IPS-18a (cell line): ENCODE results near the gene EBI3.
"Not testable (repeated sequence)": the region's sequence is repeated elsewhere in the genome, so short reads cannot be mapped to it uniquely, and the experiment has no call there.

Source experiments
- H3K27ac ChIP-seq: one replicate; pipeline ENCODE4 v1.5.1; 2013; ENCODE audit warnings: low read length
- H3K27me3 ChIP-seq: one replicate; pipeline ENCODE4 v1.6.1; 2013; ENCODE audit warnings: mild to moderate bottlenecking, low read length; ENCODE audit not compliant: control insufficient read depth, insufficient read depth
- H3K36me3 ChIP-seq: one replicate; pipeline ENCODE4 v1.6.1; 2013; ENCODE audit warnings: low read depth, low read length; ENCODE audit not compliant: control insufficient read depth
- H3K4me1 ChIP-seq: one replicate; pipeline ENCODE4 v1.6.1; 2013; ENCODE audit warnings: low read depth, low read length; ENCODE audit not compliant: control insufficient read depth
- H3K4me3 ChIP-seq: one replicate; pipeline ENCODE4 v1.5.1; 2013; ENCODE audit warnings: low read length
- H3K9ac ChIP-seq: one replicate; pipeline ENCODE4 v1.6.1; 2013; ENCODE audit warnings: mild to moderate bottlenecking, low read length, moderate library complexity
- H3K9me3 ChIP-seq: one replicate; pipeline ENCODE4 v1.6.1; 2013; ENCODE audit warnings: low read depth, low read length; ENCODE audit not compliant: control insufficient read depth

EBI3 gene

DNA sequence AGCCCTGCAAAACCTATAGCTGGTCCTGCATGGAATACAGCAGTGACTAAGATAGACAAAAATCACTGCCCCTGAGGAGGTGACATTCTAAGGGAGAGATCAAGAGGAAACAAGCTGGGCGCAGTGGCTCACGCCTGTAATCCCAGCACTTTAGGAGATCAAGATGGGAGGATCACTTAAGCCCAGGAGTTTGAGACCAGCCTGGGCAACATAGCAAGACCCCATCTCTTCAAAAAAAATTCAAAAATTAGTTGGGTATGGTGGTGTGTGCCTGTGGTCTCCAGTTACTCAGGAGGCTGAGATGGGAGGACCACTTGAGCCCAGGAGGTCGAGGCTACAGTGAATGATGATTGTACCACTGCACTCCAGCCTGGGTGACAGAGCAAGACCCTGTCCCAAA, 36.8 kb upstream of the EBI3 start:
- not testable (repeated sequence) for H3K4me1 ChIP-seq, H3K9ac ChIP-seq, H3K36me3 ChIP-seq, H3K27ac ChIP-seq, H3K9me3 ChIP-seq, H3K4me3 ChIP-seq, H3K27me3 ChIP-seq

DNA sequence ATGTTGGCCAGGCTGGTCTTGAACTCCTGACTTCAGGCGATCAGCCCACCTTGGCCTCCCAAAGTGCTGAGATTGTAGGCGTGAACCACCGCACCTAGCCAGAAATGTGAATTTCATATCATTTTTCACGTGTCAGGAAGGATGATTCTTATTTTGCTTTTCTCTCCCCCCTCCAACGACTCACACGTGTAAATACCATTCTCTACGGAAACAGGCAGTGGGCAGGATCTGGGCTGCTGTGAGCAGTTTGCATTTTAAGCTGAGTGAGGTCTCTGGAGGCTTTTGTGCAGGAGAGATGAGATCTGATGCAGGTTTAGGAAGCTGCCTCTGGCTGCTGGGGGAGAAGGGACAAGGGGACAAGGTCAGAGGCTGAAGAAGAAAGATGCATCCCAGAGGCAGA, 35.0 kb upstream of the EBI3 start:
- no peak overlapping the region for H3K27ac ChIP-seq
- no peaks in the 10 kb centered on the region for H3K9me3 ChIP-seq
- no peak overlapping the region for H3K9ac ChIP-seq
- H3K4me3 ChIP-seq = no peak overlapping the region
- no peaks in the 10 kb centered on the region for H3K36me3 ChIP-seq
- no peaks in the 10 kb centered on the region for H3K4me1 ChIP-seq
- H3K27me3 ChIP-seq = peaks cover 20% of the 10 kb centered on the region

DNA sequence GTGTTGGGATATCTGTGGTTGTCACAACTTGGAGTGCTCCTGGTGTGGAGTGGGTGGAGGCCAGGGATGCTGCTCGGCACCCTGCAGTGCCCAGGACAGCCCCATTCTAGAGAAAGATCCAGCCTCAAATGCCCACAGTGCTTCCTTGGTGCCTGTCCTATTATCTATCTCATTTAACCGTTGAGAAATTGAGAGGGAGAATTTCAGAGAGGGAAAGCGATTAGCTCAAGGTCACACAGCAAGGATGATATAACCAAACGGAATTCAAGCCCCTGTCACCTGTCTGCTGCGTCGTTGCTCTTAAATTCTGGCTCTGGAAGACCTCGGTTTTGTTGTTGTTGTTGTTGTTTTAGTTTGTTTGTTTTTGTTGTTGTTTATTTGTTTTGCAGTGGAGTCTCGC, 33.3 kb upstream of the EBI3 start:
- Histone ChIP-seq H3K27me3 (peaks cover 36% of the 10 kb centered on the region), H3K9ac (no peak overlapping the region), H3K4me1 (no peaks in the 10 kb centered on the region), H3K36me3 (no peaks in the 10 kb centered on the region), H3K27ac (no peak overlapping the region), H3K4me3 (no peak overlapping the region), H3K9me3 (no peaks in the 10 kb centered on the region)

DNA sequence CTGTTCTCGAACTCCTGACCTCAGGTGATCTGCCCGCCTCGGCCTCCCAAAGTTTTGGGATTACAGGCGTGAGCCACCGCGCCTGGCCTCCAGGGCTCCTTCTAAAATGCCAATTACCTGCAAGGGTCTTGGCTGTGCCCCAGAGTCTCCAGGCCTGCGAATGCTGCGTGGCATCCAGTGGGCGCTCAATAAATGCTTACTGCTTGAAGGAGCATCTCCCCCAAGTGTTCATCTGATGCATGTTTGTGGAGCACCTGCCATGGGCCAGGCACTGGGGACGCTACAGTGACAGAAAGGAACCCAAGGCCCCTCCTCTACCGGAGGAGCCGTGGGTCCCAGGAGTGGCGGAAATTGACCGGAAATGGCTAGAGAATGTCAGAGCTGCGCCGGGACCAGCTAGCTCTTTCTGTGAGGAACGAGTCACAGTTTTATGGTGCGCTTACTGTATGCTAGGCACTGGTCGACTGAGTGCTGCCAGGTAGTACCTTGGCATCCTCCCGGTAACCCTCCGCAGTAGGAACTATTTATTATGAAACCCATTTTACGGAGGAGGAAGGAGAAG, 32.7 kb upstream of the EBI3 start:
- Histone ChIP-seq H3K4me3 (no peak overlapping the region), H3K36me3 (no peaks in the 10 kb centered on the region), H3K9me3 (no peaks in the 10 kb centered on the region), H3K27me3 (peaks cover 42% of the 10 kb centered on the region), H3K27ac (no peak overlapping the region), H3K4me1 (no peaks in the 10 kb centered on the region), H3K9ac (no peak overlapping the region)

DNA sequence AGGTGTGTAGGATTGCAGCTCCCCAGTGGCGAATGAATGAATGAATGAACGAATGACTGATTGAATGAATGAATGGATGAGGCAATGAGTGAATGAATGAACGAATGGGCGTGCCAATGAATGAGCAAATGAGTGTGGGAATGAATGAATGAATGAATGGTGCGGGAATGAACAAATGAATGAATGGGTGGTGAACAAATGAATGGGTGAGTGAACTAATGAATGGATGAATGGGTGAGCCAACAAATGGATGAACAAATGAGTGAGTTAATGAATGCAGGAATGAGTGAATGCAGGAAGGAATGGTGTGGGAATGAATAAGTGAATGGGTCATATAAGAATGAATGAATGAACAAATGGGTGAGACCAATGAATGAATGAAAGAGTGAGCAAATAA, 32.1 kb upstream of the EBI3 start:
- no peak overlapping the region for H3K4me3 ChIP-seq
- peaks cover 42% of the 10 kb centered on the region for H3K27me3 ChIP-seq
- H3K36me3 ChIP-seq = no peaks in the 10 kb centered on the region
- no peak overlapping the region for H3K27ac ChIP-seq
- no peaks in the 10 kb centered on the region for H3K9me3 ChIP-seq
- H3K4me1 ChIP-seq = no peaks in the 10 kb centered on the region
- H3K9ac ChIP-seq = no peak overlapping the region

DNA sequence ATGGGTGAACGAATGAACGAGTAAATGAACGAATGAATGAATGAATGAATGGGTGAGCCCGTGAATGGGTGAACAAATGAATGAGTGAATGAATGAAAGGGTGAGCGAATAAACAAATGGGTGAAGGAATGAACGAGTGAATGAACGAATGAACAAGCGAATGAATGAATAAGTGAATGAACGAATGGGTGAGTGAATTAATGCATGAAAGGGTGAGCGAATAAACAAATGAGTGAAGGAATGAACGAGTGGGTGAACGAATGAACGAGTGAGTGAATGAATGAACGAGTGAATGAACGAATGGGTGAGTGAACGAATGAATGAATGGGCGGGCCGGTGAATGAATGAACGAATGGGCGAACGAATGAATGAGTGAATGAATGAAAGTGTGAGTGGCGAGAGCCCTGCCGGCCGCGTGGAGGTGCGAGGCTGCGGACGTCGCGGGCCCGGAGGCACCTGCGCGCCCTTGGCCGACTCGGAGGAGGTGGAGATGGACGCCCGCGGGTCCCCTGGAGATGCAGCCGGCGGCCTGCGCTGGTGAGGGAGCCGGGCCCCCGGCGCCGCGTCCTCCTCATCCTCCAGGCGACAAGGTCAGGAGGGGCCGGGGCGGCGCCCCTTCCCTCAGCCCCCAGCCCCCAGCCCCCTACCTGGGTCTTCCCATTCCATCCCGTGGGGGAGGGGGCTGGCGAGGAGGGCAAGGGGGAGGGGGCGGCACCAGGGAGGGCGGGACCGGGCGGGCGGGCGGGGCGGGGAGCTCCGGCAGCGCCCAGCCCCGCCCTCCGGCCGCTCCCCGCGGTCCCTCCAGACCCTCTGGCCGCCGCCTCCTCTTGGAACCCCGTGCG, 31.5 kb upstream of the EBI3 start:
- no peaks in the 10 kb centered on the region for H3K36me3 ChIP-seq
- peak overlapping the region; percentile 15 for H3K4me3 ChIP-seq
- no peaks in the 10 kb centered on the region for H3K4me1 ChIP-seq
- H3K27me3 ChIP-seq = peaks cover 42% of the 10 kb centered on the region
- no peak overlapping the region for H3K27ac ChIP-seq
- no peaks in the 10 kb centered on the region for H3K9me3 ChIP-seq
- H3K9ac ChIP-seq = no peak overlapping the region

DNA sequence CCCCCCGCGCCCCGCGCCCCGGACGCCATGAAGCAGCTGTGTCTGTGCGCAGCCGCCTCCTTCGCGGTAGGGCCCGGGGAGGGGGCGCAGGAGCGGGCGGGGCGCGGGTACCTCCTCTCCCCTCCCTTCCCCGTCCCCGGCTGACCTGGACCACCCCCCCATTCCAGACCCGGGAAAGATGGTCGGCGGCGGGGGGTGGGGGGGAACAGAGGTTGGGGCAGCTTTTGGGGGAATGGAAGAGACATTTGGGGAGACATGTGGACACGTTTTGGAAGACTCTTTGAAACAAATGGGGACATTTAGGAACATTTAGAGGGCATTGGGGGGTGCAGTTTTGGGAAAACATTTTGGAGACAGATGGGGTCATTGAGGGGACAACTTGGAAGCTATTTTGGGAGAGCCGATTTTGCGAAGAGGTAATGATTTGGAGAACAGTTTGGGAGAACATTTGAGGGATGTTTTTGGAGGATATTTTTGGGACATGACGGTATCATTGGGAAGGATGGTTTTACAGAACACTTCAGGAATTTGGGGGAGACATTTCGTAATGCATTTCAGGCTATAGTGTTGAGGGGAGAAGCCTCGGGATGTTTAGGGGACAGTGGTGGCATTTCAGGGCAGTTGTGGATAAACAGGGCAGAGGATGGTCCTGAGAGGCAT, 30.7 kb upstream of the EBI3 start:
- peak overlapping the region; percentile 15 for H3K4me3 ChIP-seq
- no peaks in the 10 kb centered on the region for H3K36me3 ChIP-seq
- no peaks in the 10 kb centered on the region for H3K9me3 ChIP-seq
- no peak overlapping the region for H3K27ac ChIP-seq
- no peak overlapping the region for H3K9ac ChIP-seq
- H3K4me1 ChIP-seq = no peaks in the 10 kb centered on the region
- H3K27me3 ChIP-seq = peaks cover 42% of the 10 kb centered on the region

DNA sequence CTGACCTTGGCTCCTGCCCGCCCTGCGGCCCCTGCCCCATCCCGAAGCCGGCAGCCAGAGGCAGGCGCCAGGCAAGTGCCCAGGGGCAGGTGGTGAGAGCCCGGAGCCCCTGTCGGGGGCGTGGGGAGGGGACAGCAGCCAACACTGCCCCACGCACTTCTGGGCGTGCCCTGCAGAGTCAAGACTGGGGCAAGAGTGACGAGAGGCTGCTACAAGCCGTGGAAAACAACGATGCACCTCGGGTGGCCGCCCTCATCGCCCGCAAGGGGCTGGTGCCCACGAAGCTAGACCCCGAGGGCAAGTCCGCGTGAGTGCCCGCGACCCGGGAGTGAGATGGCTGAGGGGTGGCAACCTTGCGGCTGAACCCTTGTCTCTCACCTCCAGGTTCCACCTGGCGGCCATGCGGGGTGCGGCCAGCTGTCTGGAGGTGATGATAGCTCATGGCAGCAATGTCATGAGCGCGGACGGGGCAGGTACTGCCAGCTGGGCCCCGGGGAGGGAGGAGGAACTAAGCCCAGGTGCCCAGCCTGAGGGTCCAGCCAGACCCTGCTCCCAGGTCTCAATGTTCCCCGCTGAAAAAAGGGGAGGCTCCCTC, 29.5 kb upstream of the EBI3 start:
- no peak overlapping the region for H3K9ac ChIP-seq
- H3K4me3 ChIP-seq = no peak overlapping the region
- H3K27ac ChIP-seq = no peak overlapping the region
- H3K9me3 ChIP-seq = no peaks in the 10 kb centered on the region
- H3K4me1 ChIP-seq = no peaks in the 10 kb centered on the region
- peaks cover 42% of the 10 kb centered on the region for H3K27me3 ChIP-seq
- H3K36me3 ChIP-seq = no peaks in the 10 kb centered on the region

DNA sequence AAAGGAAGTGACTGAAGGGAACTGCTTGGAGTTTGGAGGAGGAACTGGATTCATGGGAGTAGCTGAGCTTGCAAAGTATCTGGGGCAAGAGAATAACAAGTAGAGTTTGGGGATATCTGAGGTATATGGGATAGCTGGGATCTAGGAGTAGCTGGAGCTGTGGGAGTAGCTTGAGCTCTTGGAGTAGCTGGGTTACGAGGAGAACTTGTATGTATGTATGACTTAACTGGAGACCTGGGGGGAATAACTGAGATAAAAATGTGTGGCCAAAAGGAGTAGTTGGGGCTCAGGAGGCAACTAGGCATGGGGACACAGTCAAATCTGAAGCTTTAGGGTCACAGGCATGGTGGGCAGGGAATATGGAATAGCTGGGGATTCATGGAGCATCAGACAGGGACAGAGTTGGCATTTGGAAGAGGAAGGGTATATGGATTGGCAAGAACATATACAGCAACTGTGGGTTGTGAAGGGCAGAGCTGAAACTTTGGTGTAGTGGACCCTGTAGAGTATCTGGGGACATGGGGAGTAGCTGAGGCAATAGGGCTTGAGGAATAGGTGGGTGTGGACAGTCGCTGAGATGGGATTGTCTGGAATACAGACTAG, 28.3 kb upstream of the EBI3 start:
- Histone ChIP-seq H3K36me3 (no peaks in the 10 kb centered on the region), H3K27ac (no peak overlapping the region), H3K9me3 (no peaks in the 10 kb centered on the region), H3K27me3 (peaks cover 42% of the 10 kb centered on the region), H3K4me3 (no peak overlapping the region), H3K9ac (no peak overlapping the region), H3K4me1 (no peaks in the 10 kb centered on the region)

DNA sequence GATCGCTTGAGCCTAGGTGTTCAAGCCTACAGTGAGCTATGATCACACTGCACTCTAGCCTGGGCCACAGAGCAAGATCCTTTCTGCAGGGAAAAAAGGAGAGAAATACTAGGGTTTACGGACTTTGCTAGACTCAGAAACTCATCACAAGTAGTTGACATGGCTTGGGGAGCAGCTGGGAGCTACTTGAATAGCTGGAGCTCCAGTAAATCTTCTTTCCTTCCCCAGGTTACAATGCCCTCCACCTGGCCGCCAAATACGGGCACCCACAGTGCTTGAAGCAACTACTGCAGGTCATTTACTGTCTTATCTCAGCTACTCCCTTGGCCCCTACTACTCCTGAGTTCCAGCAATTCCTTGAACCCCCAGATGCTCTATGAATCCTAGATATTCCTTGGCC, 27.5 kb upstream of the EBI3 start:
- no peak overlapping the region for H3K27ac ChIP-seq

DNA sequence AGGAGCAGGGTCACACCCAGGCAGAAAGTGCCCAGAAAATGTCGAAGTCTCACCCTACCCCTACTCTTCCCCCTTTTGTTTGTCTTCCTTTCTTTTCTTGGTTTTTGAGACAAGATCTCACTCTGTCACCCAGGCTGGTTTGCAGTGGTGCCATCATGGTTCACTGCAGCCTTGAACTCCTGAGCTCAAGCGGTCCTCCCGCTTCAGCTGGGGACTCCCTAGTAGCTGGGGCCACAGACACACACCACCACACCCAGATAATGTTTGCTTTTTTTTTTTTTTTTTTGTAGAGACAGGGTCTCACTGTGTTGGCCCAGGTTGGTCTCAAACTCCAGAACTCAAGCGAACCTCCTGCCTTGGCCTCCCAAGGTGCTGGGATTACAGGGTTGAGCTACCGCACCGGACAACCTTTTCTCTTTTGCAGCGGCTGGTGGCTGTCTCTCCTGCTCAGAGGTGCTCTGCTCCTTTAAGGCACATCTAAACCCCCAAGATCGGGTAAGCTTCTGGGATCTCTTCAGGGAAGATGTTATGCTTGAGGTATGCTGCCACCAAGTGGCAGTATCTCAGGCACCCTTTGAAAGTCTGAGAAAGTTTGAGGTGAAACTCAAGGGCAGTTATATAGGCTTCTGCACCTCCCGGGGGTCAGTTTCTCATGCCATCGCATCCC, 22.4 kb upstream of the EBI3 start:
- Histone ChIP-seq H3K27ac (no peak overlapping the region), H3K4me3 (no peak overlapping the region), H3K4me1 (no peaks in the 10 kb centered on the region)

More for the DNA sequence above, 27.5 kb upstream of the EBI3 start:
- Histone ChIP-seq H3K9me3 (no peaks in the 10 kb centered on the region), H3K4me3 (no peak overlapping the region), H3K27me3 (peaks cover 42% of the 10 kb centered on the region), H3K4me1 (no peaks in the 10 kb centered on the region), H3K36me3 (no peaks in the 10 kb centered on the region), H3K9ac (no peak overlapping the region)

More for the DNA sequence above, 22.4 kb upstream of the EBI3 start:
- Histone ChIP-seq H3K9ac (no peak overlapping the region), H3K36me3 (no peaks in the 10 kb centered on the region), H3K27me3 (no peaks in the 10 kb centered on the region), H3K9me3 (no peaks in the 10 kb centered on the region)
